ENCODE measurements around the gene PRTN3.

DNA sequence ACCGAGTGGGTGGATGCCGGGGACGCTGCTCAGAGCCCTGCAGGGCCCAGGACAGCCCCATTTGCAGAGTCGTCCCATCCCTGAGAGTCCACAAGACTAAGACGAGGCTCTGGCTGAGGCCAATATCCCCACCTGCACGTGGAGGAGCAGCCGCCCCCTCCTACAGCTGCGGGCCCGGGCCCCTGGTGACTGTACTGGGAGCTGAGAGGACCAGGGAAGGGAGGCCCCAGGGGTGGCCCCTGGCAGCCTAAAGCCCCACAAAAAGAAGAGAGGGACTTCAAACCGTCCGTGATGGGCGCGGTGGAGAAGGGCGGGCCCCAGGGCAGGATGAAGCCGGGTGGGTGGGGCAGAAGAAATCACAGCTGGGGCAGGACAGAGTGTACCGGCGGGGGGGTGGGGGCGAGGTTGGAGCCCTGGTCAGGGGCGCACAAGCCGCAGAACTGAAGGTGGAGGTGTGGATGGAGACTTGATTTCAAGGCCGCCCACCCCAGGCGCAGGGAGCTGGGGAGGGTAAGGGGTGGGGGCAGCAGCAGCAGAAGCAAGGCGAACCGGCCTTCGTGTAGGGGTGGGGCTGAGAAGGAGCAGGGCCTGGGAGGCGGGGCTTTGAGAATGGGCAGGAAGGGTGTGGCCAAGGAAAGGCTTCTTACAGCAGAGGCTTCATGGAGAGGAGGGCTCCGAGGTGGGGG, 31.6 kb downstream of the PRTN3 start:
- TF ChIP-seq, protein P1, sequence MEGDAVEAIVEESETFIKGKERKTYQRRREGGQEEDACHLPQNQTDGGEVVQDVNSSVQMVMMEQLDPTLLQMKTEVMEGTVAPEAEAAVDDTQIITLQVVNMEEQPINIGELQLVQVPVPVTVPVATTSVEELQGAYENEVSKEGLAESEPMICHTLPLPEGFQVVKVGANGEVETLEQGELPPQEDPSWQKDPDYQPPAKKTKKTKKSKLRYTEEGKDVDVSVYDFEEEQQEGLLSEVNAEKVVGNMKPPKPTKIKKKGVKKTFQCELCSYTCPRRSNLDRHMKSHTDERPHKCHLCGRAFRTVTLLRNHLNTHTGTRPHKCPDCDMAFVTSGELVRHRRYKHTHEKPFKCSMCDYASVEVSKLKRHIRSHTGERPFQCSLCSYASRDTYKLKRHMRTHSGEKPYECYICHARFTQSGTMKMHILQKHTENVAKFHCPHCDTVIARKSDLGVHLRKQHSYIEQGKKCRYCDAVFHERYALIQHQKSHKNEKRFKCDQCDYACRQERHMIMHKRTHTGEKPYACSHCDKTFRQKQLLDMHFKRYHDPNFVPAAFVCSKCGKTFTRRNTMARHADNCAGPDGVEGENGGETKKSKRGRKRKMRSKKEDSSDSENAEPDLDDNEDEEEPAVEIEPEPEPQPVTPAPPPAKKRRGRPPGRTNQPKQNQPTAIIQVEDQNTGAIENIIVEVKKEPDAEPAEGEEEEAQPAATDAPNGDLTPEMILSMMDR (IDR thresholded peaks at IDR 0.05), result no peak
- TF ChIP-seq POLR2A (IDR thresholded peaks at IDR 0.05), result no peak
